ENCODE measurements around the gene REEP3.

REEP3 gene

DNA sequence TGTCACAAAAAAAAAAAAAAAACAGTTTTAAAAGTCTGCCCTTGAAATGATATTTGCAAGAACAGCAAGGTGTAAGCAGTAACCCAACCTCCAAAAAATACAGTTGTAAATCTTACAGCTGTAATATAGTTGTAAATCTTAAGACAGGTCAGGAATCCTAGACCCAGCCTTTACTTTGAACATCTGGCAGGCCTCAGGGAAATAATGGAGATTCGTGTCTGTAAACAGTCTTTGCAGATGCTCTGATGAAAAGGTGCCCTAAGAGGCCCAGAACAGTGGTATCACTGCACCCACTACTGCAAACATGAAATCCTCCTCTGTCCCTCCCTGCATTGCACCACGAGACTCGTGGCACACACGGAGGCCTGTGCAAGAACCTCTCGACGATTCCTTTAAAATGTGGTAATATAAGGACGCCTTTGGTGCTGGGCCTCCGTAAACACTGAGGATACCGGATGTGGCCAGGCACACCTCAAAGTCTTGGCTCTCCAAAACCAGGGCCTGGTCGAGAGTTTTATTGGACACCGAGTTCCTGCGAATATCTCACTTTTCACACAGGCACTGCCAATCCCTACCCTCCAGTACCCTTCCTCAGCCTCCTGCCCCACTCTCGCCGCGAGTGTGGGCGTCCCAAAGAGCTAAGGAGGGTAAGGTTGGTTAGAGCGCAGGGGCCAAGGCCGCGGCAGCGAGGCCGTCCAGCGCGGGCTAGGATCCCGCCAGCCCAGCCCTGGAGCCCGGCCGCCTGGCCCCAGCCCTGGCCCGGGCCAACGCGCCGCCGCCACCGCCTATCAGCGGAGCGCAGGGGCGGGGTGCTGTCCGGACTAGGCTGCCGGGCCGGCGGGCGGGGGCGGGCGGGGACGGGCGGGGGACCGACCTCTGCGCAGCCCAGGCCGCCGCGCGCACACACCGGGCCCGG, at the start of gene REEP3 (continued):
- TF ChIP-seq ZNF280D (tag by site-specific recombination; IDR thresholded peaks at IDR 0.05): no peak
- TF ChIP-seq, protein P1, sequence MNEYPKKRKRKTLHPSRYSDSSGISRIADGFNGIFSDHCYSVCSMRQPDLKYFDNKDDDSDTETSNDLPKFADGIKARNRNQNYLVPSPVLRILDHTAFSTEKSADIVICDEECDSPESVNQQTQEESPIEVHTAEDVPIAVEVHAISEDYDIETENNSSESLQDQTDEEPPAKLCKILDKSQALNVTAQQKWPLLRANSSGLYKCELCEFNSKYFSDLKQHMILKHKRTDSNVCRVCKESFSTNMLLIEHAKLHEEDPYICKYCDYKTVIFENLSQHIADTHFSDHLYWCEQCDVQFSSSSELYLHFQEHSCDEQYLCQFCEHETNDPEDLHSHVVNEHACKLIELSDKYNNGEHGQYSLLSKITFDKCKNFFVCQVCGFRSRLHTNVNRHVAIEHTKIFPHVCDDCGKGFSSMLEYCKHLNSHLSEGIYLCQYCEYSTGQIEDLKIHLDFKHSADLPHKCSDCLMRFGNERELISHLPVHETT (tag by site-specific recombination; IDR thresholded peaks at IDR 0.05): peak; percentile 38; the same call in 1 of the 2 replicates
- TF ChIP-seq SP7 (tag by site-specific recombination; IDR thresholded peaks at IDR 0.05): peak; percentile 41
- peak; percentile 83 for TF ChIP-seq ZNF600 (tag by site-specific recombination; IDR thresholded peaks at IDR 0.05)
- TF ChIP-seq ZNF654 (tag by site-specific recombination; IDR thresholded peaks at IDR 0.05; ENCODE audit: low read depth): no peak
- no peak for TF ChIP-seq REPIN1 (tag by site-specific recombination; IDR thresholded peaks at IDR 0.05; ENCODE audit: low read depth)
- TF ChIP-seq ZNF449 (tag by site-specific recombination; IDR thresholded peaks at IDR 0.05): peak; percentile 76
- no peak for TF ChIP-seq ZNF621 (tag by site-specific recombination; IDR thresholded peaks at IDR 0.05)
- TF ChIP-seq ZNF558 (tag by site-specific recombination; IDR thresholded peaks at IDR 0.05): no peak
- 0 out of 2 replicates have a peak, but pooled peaks have one; percentile 50 for TF ChIP-seq ZNF394 (tag by site-specific recombination; IDR thresholded peaks at IDR 0.05; ENCODE audit: borderline replicate concordance)
- no peak for TF ChIP-seq ZNF707 (tag by site-specific recombination; IDR thresholded peaks at IDR 0.05)
- TF ChIP-seq, protein P2, sequence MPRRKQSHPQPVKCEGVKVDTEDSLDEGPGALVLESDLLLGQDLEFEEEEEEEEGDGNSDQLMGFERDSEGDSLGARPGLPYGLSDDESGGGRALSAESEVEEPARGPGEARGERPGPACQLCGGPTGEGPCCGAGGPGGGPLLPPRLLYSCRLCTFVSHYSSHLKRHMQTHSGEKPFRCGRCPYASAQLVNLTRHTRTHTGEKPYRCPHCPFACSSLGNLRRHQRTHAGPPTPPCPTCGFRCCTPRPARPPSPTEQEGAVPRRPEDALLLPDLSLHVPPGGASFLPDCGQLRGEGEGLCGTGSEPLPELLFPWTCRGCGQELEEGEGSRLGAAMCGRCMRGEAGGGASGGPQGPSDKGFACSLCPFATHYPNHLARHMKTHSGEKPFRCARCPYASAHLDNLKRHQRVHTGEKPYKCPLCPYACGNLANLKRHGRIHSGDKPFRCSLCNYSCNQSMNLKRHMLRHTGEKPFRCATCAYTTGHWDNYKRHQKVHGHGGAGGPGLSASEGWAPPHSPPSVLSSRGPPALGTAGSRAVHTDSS (tag by site-specific recombination; IDR thresholded peaks at IDR 0.05): no peak
- peak; percentile 88 for TF ChIP-seq ZNF664 (tag by site-specific recombination; IDR thresholded peaks at IDR 0.05)
- TF ChIP-seq ZNF624 (tag by site-specific recombination; IDR thresholded peaks at IDR 0.05): no peak
- no peak for TF ChIP-seq ZNF112 (tag by site-specific recombination; IDR thresholded peaks at IDR 0.05)
- TF ChIP-seq ZFP69B (tag by site-specific recombination; IDR thresholded peaks at IDR 0.05): peak; percentile 55
- TF ChIP-seq ZNF692 (tag by site-specific recombination; IDR thresholded peaks at IDR 0.05): peak; percentile 81
- no peak for TF ChIP-seq ZNF645 (tag by site-specific recombination; IDR thresholded peaks at IDR 0.05)
- TF ChIP-seq GLI4 (tag by site-specific recombination; IDR thresholded peaks at IDR 0.05): peak; percentile 76; the same call in 1 of the 2 replicates
- no peak for TF ChIP-seq KLF1 (tag by site-specific recombination; IDR thresholded peaks at IDR 0.05)
- no peak for TF ChIP-seq ZBTB1 (tag by site-specific recombination; IDR thresholded peaks at IDR 0.05)
- TF ChIP-seq ZNF830 (tag by site-specific recombination; IDR thresholded peaks at IDR 0.05; ENCODE audit: low read depth): no peak
- no peak for TF ChIP-seq ZNF37A (tag by site-specific recombination; IDR thresholded peaks at IDR 0.05)
- TF ChIP-seq, protein P3, sequence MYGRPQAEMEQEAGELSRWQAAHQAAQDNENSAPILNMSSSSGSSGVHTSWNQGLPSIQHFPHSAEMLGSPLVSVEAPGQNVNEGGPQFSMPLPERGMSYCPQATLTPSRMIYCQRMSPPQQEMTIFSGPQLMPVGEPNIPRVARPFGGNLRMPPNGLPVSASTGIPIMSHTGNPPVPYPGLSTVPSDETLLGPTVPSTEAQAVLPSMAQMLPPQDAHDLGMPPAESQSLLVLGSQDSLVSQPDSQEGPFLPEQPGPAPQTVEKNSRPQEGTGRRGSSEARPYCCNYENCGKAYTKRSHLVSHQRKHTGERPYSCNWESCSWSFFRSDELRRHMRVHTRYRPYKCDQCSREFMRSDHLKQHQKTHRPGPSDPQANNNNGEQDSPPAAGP (tag by site-specific recombination; IDR thresholded peaks at IDR 0.05): peak; percentile 79
- TF ChIP-seq GLI2 (tag by site-specific recombination; IDR thresholded peaks at IDR 0.05; ENCODE audit: borderline replicate concordance, low read depth): no peak
